Right hindlimb (tissue), 1 donor: ENCODE measurements around the gene ARV1.

Source experiments
- DNase-seq: peaks from one replicate; pipeline ENCODE4 v3.0.0-alpha.2; 2018

Gene ARV1

GRCh38 chr1:230978491-230979388, at the start of gene ARV1, which contains the start of gene TTC13:
TSS of gene ARV1 (plus strand) at chr1:230979094. CDS start at chr1:230979106, 12 bp downstream.
TSS of gene TTC13 (minus strand) at chr1:230978861. CDS start at chr1:230978830, 31 bp downstream.
- DNase-seq, result peak; percentile 99

DNA sequence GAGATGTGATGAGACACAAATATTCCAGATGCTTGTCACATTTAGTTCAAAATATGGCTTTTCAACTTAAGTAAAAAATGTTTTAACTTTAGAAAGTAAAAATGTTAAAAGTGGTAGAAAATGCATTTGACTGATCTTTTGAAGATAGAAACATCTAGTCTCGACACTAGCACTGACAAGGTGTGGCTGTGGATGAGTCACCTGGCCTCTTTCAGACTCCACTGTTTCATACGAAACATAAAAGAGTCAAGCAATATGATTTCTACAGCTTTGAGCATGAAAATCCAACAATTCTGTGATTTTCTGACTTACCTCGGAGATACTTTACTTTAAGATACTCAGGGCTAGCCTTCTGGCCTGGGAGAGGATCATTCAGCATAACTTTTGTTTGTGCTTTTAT, 47.9 kb upstream of the ARV1 start:
- no peak for DNase-seq

DNA sequence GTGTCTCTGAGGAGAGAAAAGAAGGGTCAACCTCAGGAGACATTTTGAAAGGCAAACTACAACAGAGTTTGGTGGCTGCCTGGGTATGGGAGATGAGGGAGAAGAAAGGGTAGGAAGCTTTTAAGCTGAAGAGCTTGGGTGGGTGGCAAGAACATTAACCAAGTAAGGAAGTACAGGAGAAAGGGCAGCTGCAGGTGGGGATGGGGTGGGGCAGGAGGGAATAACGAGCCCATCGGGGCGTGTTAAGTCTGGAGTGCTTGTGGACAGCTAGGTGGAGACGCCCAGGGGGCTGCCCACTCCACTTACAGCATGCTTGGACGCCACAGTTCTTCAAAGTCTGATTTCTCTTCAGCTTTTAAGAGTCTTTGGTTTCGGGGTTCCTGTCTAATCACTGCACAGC, 43.0 kb upstream of the ARV1 start:
- no peak for DNase-seq

DNA sequence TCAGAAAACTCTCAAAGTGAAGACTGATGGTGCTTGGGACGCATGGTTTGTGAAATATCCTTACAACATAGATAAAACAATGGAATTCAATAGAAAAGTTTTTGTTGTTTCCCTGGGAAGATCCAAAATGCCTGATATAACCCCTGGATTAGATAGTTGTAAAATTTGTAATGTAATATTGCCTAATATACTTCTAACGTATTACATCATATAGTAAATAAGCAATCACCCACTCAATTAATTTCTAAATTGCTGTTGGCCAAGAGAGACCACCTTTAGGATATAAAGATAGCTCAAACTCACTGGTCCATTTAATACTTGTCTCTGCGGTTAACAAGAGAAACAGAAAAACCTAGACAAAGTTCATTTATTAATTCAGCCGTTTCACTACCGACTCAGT, 42.4 kb upstream of the ARV1 start:
- no peak for DNase-seq

DNA sequence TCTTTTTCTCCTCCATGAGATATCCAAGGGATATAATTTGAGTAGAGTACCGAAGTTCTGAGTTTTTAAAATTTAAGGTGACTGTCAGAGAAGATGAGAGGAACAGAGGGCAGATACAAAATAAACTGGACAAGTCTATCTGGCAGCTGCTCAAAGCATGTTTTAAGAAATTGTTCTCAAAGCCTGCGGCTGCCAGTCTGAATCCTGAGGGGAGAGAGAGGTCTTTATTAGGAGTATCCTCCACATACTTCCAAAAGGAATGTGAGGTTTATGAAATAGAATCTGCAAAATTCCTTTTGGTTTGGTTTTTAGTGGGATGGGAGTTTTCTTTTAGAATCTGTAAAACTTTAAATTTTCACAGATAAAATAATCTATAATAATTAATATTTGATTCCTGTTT, 41.5 kb upstream of the ARV1 start:
- no peak for DNase-seq

GRCh38 chr1:230938924-230939368, 39.9 kb upstream of the ARV1 start:
- no peak for DNase-seq

DNA sequence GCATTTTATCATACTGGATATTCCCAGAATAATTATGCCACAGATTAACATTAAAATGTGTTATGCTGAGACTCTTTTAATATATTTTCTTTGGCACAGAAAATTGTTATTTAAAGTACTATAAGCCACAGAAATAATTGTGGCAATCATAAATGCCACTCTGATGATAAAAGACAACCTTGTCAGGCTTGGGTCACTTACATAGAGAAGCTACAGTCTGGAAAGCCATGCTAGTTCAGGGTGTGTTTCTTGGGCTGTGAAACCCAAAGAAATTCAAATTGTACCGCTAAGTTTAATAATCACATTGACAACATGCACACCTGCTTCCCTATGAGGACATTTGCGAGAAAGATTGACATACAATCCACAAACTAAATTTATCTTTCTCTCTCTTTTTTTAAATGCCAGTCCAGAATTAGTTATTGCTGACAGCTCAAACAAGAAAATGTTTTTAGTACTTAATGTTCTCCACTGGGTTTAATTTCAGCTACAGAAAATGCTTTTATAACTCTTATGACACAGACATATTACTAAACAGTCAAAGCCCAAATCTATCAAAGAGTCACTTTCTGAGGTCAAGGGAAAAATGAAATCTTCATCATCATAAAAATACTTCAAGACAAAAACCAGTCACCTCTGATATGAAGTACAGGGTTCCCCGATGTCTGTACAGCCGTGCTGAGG, 38.9 kb upstream of the ARV1 start:
- no peak for DNase-seq

DNA sequence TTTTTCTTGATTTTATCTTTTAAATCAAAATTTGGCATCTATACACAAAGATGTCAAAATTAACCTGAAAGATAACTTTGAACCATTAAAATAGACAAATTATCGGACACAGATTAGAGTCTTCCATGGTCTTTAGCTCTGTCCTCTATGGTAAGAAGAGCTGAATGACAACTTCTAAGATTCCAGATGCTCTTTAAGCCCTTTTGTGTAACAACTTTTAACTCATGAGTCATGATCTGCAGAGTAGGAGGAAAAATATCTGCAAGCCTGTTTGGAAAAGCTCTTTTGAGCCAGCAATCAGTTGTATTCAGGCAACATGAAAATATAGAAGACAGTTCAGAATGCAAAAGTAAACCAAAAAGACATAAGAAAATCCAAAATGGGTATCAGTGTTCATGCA, 38.0 kb upstream of the ARV1 start:
- no peak for DNase-seq

- no peak for DNase-seq
Measured at GRCh38 chr1:230943048-230943593, 35.8 kb upstream of the ARV1 start.

GRCh38 chr1:230948301-230948700, 30.6 kb upstream of the ARV1 start:
- DNase-seq, result no peak

DNA sequence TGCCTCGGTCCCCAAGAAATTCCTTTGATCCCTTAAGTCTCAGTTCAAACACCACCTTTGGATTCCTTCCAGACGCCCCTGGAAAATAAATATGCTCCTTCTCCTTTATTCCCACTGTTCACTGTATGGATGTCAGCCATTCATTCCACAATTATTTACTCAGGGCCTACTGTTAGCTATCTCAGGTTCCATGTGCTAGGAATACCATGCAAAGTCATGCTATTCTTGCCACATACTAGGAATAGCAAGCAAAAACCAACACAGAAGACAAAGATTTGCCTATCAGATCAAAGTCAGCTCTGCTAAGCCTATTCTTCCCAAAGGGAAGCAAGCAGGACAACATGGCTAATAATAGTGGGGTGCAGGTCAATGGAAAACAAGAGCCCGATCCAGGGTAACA, 30.0 kb upstream of the ARV1 start:
- no peak for DNase-seq

DNA sequence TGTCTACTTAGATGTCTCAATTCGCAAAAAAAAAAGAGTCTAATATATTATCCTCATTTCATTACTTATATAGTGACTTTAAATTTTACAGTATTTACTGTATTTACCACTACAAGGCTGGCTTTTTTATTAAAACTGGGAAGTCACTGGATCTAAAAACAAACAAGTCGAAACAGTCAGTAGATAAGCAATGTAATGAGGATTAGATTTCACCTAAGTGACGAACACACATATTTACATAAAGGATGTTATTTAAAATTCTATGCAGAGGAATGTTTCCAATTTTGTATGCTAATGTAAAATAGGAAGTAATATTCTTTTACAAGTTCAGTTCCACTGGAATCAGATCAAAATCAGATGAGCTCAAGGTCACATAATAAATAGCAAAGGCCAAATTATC, 28.5 kb upstream of the ARV1 start:
- DNase-seq, result no peak

DNA sequence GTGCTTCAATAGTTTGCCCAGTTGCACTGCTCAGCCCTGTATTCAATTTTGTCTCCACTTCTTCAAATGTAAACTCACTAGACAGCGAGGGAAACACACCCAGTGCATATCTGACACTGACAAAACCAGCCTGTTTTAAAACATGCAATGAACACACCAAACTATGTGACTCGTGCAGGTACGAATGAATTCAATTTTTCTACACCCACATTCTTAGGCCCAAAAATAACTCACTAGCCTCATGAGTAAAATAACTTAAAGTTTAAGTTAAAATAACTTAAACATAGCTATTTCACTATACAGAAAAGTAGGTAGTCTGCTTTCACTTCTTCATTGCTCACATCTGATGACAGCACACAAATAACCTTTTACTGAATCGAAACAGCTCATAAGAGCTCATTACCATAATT, 21.3 kb upstream of the ARV1 start:
- no peak for DNase-seq

- no peak for DNase-seq
Measured at GRCh38 chr1:230958370-230958769, 20.5 kb upstream of the ARV1 start.

DNA sequence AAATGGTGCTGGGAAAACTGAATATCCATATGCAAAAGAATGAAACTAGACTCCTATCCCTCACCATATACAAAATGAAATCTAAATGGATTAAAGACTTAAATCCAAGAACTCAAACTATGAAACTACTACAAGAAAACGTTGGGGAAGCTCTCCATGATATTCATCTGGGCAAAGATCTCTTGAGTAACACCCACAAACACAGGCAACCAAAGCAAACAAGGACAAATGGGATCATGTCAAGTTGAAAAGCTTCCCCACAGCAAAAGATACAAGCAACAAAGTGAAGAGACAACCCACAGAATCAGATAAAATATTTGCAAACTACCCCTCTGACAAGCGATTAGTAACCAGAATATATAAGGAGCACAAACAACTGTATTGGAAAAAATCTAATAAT, 14.0 kb upstream of the ARV1 start:
- no peak for DNase-seq

DNA sequence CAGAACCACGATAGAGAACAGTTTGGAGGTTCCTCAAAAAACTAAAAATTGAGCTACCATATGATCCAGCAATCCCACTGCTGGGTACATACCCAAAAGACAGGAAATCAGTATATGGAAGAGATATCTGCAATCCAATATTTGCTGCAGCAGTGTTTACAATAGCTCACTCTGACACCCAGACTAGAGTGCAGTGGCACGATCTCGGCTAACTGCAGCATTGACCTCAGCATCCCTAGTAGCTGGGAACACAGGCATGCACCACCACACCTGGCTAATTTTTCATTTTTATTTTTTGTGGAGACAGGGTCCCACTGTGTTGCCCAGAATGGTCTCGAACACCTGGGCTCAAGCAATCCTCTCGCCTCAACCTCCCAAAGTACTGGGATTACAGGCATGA, 13.4 kb upstream of the ARV1 start:
- no peak for DNase-seq

DNA sequence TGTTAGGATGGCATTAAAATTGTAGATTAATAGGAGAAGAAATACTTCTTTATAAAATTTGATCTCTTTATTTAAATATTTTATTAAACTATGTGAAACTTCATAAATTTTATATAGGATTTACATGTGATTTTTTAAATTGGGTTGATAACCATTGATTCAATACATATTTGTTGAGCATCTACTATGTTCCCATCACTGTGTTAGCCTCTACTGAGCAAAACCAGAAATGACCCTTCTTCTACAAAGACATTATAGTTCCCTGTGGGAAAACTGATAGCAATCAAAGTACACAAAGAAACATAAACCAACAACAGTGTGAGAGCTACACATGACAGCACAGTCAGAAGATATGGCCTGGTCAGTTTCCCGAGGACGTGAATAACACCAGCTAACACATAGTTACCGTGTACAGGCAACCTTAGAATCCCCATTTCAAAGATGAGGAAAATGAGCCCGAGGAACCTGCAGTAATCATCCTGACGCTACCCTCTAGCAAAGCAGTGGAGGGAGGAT, 12.5 kb upstream of the ARV1 start:
- no peak for DNase-seq

- no peak for DNase-seq
Measured at GRCh38 chr1:230970432-230970831, 8.5 kb upstream of the ARV1 start.

DNA sequence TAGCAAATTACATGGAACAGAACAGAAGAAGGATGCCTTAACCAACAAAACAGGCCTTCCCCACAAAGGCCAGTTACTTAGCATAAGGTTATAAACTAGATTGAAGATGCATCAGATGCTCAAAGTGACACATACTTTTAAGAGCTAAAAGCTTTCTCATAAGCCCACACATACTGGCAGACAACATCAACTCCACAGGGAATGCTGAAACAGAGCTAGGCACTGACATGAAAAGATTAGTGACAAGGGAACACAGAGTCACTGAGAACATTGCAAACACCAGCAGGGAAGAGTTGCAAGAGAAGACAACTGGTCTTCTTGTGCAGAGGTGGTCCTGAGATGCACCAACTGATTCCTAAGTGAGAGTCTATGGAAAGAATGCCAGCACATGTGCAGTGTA, 7.1 kb upstream of the ARV1 start:
- DNase-seq, result no peak

GRCh38 chr1:230972855-230973271, 6.0 kb upstream of the ARV1 start:
- DNase-seq, result no peak

GRCh38 chr1:230975636-230976035, 3.3 kb upstream of the ARV1 start:
- DNase-seq, result no peak

DNA sequence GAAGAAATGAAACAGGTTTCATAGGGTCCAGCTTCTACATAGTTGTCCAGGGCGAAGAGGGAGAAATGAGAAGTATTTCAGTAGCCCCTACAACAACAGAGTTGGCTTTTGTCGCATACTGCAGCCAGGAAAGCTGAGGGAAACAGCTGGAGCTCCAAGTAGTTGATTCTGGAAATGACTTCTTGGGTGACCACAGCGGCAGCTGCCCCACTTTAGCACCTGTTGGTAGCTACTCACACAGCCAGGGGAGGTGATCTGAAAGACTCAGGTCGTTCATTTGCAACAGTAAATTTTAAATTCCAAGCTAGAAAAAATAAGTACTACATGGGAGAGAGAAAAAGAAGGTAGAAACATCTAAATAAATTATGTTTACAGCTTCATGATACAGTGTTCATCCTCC, 2.5 kb upstream of the ARV1 start:
- no peak for DNase-seq
